AG04449 (cell line): ENCODE data around the gene PRKCE.

Experiments
- CTCF ChIA-PET: fragments of 350-600 bp; formaldehyde crosslinking; extraction: SDS; loops from one replicate; lab custom pipeline; 2021; ENCODE audit warnings: antibody characterized with exemption; lab: Yijun Ruan, JAX
- POLR2A ChIA-PET: fragments of 400-600, 350-600 bp; formaldehyde crosslinking; extraction: SDS; loops from one replicate; lab custom pipeline; 2020; ENCODE audit warnings: antibody characterized with exemption, inconsistent platforms; lab: Yijun Ruan, JAX
- DNase-seq: peaks from one replicate; pipeline ENCODE4 v3.0.0-alpha.2; 2010; ENCODE audit warnings: low read depth, low spot score
- H3K4me3 ChIP-seq: 2 replicates; pipeline ENCODE4 v1.5.1; 2011; ENCODE audit warnings: low read depth, mild to moderate bottlenecking, control low read depth, low read length
- TF ChIP-seq, protein P1 (sequence below): IDR thresholded peaks from one replicate; pipeline ENCODE4 v1.5.1; 2011; ENCODE audit warnings: mild to moderate bottlenecking, moderate library complexity, low read length, control low read depth, inconsistent platforms; ENCODE audit not compliant: insufficient read depth; ENCODE audit errors: missing control alignments

PRKCE gene

DNA sequence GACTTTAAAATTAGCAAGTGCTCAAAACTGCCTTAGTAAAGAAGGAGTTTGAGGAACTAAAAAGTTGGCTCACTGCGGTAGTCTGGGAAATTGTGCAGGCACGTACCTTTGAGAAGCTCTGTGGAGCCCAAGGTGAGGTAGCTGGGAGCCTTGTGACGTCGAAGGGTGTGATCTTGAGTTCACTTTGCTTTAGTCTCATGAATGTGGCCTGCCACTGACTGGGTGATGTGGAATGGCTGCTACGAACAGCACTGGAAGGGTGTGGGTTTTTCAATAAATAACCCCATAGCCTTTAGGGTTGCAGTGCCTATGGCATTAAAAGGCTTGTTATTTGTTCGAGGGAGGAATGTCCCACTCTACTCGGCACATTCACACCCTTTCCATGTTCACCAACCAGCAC is 312.3 kb downstream of the PRKCE start:
- TF ChIP-seq, protein P1, sequence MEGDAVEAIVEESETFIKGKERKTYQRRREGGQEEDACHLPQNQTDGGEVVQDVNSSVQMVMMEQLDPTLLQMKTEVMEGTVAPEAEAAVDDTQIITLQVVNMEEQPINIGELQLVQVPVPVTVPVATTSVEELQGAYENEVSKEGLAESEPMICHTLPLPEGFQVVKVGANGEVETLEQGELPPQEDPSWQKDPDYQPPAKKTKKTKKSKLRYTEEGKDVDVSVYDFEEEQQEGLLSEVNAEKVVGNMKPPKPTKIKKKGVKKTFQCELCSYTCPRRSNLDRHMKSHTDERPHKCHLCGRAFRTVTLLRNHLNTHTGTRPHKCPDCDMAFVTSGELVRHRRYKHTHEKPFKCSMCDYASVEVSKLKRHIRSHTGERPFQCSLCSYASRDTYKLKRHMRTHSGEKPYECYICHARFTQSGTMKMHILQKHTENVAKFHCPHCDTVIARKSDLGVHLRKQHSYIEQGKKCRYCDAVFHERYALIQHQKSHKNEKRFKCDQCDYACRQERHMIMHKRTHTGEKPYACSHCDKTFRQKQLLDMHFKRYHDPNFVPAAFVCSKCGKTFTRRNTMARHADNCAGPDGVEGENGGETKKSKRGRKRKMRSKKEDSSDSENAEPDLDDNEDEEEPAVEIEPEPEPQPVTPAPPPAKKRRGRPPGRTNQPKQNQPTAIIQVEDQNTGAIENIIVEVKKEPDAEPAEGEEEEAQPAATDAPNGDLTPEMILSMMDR, result no peak
- no peak overlapping the region for H3K4me3 ChIP-seq
- POLR2A ChIA-PET, result no interaction called here
- no peak for DNase-seq
- CTCF ChIA-PET, result interaction anchor here (1.0 kb wide), 1 partner anchor 18 kb away, joined by 3 read pairs; no protein-coding TSS in a partner anchor

DNA sequence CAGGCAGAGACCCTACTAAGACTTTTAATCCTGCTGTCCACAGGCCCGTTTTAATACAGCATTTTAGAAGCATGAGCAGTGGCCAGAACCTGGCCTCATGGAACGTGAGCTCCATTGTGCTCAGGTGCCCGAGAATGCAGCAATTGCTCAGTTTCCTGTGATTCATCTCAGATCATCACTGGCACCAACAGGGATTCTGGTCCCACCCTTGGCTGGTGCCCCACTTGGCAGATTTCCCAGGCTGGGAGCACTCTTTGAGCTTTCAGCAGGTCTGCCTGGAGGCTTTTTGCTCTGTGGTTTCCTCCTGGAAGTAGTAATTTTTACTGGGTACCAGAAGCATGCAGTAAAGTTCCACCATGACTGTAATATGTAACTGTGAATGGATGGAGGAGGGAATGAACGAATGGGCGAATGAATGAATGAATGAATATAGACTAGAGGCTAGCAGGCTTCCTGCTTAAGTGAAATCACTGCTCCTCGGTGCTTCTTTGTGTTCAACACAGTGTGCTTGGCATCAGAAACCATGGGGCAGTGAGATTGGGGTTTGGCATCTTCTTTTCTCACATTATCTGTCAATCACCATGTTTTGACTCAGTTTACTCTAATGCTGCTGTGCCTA is 312.9 kb downstream of the PRKCE start:
- H3K4me3 ChIP-seq, result no peak overlapping the region
- TF ChIP-seq, protein P1, result no peak
- CTCF ChIA-PET, result interaction anchor here (1.0 kb wide), 1 partner anchor 18 kb away, joined by 3 read pairs; no protein-coding TSS in a partner anchor
- POLR2A ChIA-PET, result no interaction called here
- DNase-seq, result peak; percentile 36

DNA sequence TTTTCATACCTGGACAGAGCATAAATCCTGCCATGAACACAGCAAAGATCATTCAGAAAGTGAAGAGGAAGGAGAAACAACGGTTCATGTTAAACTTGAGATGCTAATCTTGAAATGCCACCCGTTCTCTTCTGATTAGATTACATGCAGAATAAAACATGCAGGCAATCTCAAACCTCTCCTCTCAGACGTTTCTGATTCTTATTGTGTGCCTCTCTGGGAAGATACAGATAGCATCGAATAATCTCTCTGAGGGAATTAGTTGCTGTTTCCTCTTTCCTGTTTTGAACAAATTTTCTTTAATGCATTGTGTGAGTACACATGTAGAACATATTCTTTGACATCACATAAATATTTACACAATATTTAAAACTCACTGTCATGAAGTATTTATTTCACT is 313.4 kb downstream of the PRKCE start:
- ChIA-PET POLR2A (no interaction called here), CTCF (no interaction called here)
- TF ChIP-seq, protein P1, result no peak
- DNase-seq, result no peak
- H3K4me3 ChIP-seq, result no peak overlapping the region

DNA sequence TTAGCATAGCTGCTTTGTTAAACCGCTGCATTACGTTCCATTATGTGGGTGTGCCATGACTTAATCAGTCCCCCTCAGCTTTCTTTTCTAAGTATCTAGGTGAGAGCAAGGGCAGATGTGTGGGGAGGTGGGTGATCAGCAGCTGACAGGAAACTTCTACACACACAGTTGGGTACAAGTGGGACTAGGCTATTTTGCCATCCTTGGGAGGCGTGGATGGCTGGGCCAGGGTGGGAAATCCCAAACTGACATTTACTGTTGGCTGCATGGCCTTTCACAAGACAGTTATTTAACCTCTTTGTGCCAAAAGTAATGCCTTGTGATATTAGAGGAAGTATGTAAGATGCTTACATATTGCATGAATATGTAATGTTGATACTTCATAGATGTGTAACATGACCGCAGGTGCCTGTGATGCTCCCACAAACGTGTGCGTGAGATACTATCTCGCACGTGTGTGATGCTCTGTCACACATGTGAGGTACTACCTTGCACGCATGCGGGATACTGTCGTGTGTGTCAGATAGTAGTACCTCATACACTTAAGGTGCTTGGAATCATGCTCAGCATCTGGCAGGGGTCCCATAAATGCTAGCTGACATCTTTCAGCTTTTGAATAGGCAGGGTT is 314.5 kb downstream of the PRKCE start:
- TF ChIP-seq, protein P1, result no peak
- ChIA-PET POLR2A (no interaction called here), CTCF (interaction anchor here (0.7 to 1.9 kb wide), 4 partner anchors 27 to 313 kb away, joined by 3 to 5 read pairs (median 3); no protein-coding TSS in a partner anchor)
- H3K4me3 ChIP-seq, result no peak overlapping the region
- no peak for DNase-seq

DNA sequence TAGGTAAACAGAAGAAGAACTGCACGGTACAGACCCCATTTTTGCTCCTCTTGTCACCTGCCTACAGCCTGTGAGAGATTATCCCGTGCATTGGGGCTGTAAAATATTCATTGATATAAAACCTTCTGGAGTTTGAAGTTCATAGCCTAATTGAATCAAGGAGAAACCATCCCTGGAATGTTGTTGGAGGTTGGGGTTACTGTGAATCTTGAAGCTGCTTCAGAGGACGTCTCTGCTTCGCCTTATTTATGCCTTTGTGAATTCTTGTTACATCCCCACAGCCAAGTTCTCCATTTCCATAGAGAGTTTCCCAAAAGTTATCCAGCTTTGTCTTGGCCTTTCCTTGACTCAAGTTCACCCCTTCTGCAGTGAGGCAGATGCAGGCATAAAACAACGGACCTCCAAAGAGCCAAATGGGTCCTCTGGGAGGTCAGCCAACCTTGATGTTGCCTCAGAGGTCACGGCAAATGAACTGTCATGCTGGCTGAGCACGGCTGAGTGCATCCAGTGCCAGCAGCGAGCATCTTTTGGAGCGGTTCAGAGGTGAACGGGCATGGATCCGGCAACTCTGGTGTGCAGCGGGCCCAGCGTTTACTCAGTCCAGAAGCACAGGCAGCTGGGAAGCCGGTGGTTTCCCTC is 317.6 kb downstream of the PRKCE start:
- POLR2A ChIA-PET, result interaction anchor here (0.6 kb wide), 1 partner anchor 32 kb away, joined by 3 read pairs; no protein-coding TSS in a partner anchor
- no peak overlapping the region for H3K4me3 ChIP-seq
- DNase-seq, result peak; percentile 4
- TF ChIP-seq, protein P1, result no peak
- CTCF ChIA-PET, result interaction anchor here (1.3 to 1.9 kb wide), 3 partner anchors 11 to 397 kb away, joined by 3 to 7 read pairs (median 4); no protein-coding TSS in a partner anchor

DNA sequence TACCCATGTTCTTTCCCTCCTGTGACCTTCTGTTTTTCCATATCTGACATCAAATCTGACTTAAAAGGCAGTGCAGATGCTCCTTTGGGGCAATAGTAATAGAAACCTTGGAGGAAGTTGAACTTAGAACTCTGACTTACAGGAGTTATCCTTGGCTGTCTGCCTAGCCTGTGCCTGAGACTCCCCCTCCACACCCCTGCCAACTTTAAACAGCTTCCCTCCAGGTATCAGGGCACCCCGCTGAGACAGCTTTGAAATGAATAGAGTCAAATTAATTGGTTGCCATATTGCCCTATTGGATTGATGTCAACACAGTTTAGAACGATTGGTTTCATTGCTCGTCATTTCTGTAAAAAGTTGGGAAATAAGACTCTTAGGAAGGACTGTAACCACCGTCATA is 322.0 kb downstream of the PRKCE start:
- TF ChIP-seq, protein P1, result no peak
- no peak for DNase-seq
- CTCF ChIA-PET, result no interaction called here
- POLR2A ChIA-PET, result no interaction called here
- H3K4me3 ChIP-seq, result no peak overlapping the region
